ENCODE results near the gene PRKCZ.
"Not testable (repeated sequence)": the region's sequence is repeated elsewhere in the genome, so short reads cannot be mapped to it uniquely, and the experiment has no call there.

DNA sequence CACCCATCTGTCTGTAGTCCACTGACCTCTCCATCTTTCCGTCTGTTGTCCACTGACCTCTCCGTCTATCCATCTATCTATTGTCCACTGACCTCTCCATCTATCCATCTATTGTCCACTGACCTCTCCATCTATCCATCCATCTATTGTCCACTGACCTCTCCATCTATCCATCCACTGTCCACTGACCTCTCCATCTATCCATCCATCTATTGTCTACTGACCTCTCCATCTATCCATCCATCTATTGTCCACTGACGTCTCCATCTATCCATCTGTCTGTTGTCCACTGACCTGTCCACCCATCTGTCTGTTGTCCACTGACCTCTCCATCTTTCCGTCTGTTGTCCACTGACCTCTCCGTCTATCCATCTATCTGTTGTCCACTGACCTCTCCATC is 97.7 kb downstream of the PRKCZ start:
- TF ChIP-seq, protein P1, sequence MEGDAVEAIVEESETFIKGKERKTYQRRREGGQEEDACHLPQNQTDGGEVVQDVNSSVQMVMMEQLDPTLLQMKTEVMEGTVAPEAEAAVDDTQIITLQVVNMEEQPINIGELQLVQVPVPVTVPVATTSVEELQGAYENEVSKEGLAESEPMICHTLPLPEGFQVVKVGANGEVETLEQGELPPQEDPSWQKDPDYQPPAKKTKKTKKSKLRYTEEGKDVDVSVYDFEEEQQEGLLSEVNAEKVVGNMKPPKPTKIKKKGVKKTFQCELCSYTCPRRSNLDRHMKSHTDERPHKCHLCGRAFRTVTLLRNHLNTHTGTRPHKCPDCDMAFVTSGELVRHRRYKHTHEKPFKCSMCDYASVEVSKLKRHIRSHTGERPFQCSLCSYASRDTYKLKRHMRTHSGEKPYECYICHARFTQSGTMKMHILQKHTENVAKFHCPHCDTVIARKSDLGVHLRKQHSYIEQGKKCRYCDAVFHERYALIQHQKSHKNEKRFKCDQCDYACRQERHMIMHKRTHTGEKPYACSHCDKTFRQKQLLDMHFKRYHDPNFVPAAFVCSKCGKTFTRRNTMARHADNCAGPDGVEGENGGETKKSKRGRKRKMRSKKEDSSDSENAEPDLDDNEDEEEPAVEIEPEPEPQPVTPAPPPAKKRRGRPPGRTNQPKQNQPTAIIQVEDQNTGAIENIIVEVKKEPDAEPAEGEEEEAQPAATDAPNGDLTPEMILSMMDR (IDR thresholded peaks at IDR 0.05; ENCODE audit: low read depth, low read length), result not testable (repeated sequence)
- TF ChIP-seq EZH2phosphoT487 (IDR thresholded peaks at IDR 0.05; ENCODE audit: low read depth), result not testable (repeated sequence)

All from OCI-LY3 (cell line).